ENCODE data around the gene TENT4B. TPM values are rescaled to one million over a fixed set of nuclear protein-coding genes. Genes with fewer than 3 reads are reported as not detected.

TENT4B gene
- polyA plus RNA-seq, 1 of the 3 experiments (the other 2 are of a cell fraction): 5.6 TPM

DNA sequence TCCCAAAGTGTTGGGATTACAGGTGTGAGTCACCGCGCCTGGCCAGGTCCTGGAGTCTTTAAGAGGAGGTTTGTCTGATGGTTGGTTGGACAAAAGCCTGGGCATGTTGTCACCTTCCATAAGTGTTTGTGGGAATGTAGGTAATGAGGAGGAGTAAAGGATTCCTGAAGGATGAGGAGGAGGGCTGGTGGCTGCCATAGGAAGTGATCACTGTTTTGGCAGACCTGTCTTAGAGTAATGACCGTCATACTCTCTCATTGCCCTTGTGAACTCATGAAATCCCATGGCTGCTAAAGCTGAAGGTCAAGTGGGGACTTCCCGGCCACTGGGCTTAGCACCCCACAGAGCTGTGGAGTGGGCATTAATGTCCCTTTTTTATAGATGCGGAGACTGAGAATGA lies 40.5 kb downstream of the TENT4B start:
- TF ChIP-seq SIN3A (IDR thresholded peaks at IDR 0.05; ENCODE audit: borderline replicate concordance, low read depth, low read length): no peak
- TF ChIP-seq, protein P1, sequence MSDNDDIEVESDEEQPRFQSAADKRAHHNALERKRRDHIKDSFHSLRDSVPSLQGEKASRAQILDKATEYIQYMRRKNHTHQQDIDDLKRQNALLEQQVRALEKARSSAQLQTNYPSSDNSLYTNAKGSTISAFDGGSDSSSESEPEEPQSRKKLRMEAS (IDR thresholded peaks at IDR 0.05; ENCODE audit: low read depth): no peak
- no peak for TF ChIP-seq ELF1 (IDR thresholded peaks at IDR 0.05)
- TF ChIP-seq YY1 (IDR thresholded peaks at IDR 0.05; ENCODE audit: low read depth): no peak
- TF ChIP-seq, protein P2, sequence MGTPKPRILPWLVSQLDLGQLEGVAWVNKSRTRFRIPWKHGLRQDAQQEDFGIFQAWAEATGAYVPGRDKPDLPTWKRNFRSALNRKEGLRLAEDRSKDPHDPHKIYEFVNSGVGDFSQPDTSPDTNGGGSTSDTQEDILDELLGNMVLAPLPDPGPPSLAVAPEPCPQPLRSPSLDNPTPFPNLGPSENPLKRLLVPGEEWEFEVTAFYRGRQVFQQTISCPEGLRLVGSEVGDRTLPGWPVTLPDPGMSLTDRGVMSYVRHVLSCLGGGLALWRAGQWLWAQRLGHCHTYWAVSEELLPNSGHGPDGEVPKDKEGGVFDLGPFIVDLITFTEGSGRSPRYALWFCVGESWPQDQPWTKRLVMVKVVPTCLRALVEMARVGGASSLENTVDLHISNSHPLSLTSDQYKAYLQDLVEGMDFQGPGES (IDR thresholded peaks at IDR 0.05; ENCODE audit: low read depth, low read length): no peak
- no peak for TF ChIP-seq FOXJ3 (CRISPR knock-in tag; IDR thresholded peaks at IDR 0.05)
- TF ChIP-seq RAD21 (IDR thresholded peaks at IDR 0.05; ENCODE audit: low read length): no peak
- no peak for TF ChIP-seq CHD2 (IDR thresholded peaks at IDR 0.05; ENCODE audit: low read length, partially characterized antibody)
- TF ChIP-seq POLR2AphosphoS5 (IDR thresholded peaks at IDR 0.05; ENCODE audit: low read depth, low read length): no peak
- TF ChIP-seq REST (IDR thresholded peaks at IDR 0.05; ENCODE audit: low read depth, low read length): no peak
- no peak for TF ChIP-seq TEAD4 (IDR thresholded peaks at IDR 0.05; ENCODE audit: borderline replicate concordance, insufficient read depth)
- TF ChIP-seq, protein P3, sequence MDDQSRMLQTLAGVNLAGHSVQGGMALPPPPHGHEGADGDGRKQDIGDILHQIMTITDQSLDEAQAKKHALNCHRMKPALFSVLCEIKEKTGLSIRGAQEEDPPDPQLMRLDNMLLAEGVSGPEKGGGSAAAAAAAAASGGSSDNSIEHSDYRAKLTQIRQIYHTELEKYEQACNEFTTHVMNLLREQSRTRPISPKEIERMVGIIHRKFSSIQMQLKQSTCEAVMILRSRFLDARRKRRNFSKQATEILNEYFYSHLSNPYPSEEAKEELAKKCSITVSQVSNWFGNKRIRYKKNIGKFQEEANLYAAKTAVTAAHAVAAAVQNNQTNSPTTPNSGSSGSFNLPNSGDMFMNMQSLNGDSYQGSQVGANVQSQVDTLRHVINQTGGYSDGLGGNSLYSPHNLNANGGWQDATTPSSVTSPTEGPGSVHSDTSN (IDR thresholded peaks at IDR 0.05): no peak
- TF ChIP-seq USF2 (IDR thresholded peaks at IDR 0.05; ENCODE audit: borderline replicate concordance, low read depth, low read length): no peak
- no peak for TF ChIP-seq CTCF (IDR thresholded peaks at IDR 0.05)
- TF ChIP-seq, protein P4, sequence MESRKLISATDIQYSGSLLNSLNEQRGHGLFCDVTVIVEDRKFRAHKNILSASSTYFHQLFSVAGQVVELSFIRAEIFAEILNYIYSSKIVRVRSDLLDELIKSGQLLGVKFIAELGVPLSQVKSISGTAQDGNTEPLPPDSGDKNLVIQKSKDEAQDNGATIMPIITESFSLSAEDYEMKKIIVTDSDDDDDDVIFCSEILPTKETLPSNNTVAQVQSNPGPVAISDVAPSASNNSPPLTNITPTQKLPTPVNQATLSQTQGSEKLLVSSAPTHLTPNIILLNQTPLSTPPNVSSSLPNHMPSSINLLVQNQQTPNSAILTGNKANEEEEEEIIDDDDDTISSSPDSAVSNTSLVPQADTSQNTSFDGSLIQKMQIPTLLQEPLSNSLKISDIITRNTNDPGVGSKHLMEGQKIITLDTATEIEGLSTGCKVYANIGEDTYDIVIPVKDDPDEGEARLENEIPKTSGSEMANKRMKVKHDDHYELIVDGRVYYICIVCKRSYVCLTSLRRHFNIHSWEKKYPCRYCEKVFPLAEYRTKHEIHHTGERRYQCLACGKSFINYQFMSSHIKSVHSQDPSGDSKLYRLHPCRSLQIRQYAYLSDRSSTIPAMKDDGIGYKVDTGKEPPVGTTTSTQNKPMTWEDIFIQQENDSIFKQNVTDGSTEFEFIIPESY (IDR thresholded peaks at IDR 0.05; ENCODE audit: borderline replicate concordance, low read depth): no peak
- no peak for TF ChIP-seq EZH2phosphoT487 (IDR thresholded peaks at IDR 0.05; ENCODE audit: borderline replicate concordance, low read depth)
- no peak for TF ChIP-seq MEF2A (IDR thresholded peaks at IDR 0.05; ENCODE audit: borderline replicate concordance, low read depth)
- no peak for TF ChIP-seq JUND (IDR thresholded peaks at IDR 0.05)
- CTCF ChIA-PET: interaction anchor here (0.9 to 1.1 kb wide), 2 partner anchors 12 to 17 kb away, joined by 3 to 5 read pairs; no protein-coding TSS in a partner anchor
- POLR2A ChIA-PET: no interaction called here

More for the DNA sequence above, 40.5 kb downstream of the TENT4B start:
- DNase-seq: no peak
- H3K4me1 ChIP-seq (ENCODE audit: control insufficient read depth in 1 of 2, insufficient read depth in 2 of 2, low read depth in 1 of 2, low read length in 1 of 2): peaks cover 0 to 13% of the 10 kb centered on the region in 2 experiments; a peak in 1 of 4 replicates
- no peak overlapping the region for H3K9ac ChIP-seq
- H4K20me1 ChIP-seq (ENCODE audit: insufficient read depth): no peaks in the 10 kb centered on the region; the same call in 1 of the 2 replicates
- H3K4me3 ChIP-seq (ENCODE audit: low read depth in 2 of 2, low read length in 1 of 2): no peak overlapping the region
- H3K9me2 ChIP-seq: no peaks in the 10 kb centered on the region
- H3K9me3 ChIP-seq: no peaks in the 10 kb centered on the region
- H3F3A ChIP-seq (replicated peaks; ENCODE audit: insufficient read depth): peaks cover 27% of the 10 kb centered on the region
- 73% methylated on average over 5 of the region's 5 CpGs for WGBS (ENCODE audit: low lambda C conversion rate)
- H3K27ac ChIP-seq (ENCODE audit: low read depth in 2 of 2, low read length in 1 of 2): no peak overlapping the region
- H3K27me3 ChIP-seq (ENCODE audit: insufficient read depth): no peaks in the 10 kb centered on the region
- no peak overlapping the region for H2AFZ ChIP-seq (ENCODE audit: low read depth)
- H3K79me2 ChIP-seq (ENCODE audit: insufficient read depth): peaks cover 90% of the 10 kb centered on the region
- H3K4me2 ChIP-seq: no peak overlapping the region
- no peaks in the 10 kb centered on the region for H3K36me3 ChIP-seq (replicated peaks in 1 of 2; ENCODE audit: control insufficient read depth in 1 of 2, insufficient read depth in 2 of 2, low read length in 1 of 2)

Data from SK-N-SH (cell line).